SJCRH30 (cell line): ENCODE measurements around the gene JPH4. TPM values are rescaled to one million over a fixed set of nuclear protein-coding genes. Genes with fewer than 3 reads are reported as not detected.
A peak's percentile ranks its signal among the peaks of the same experiment; 100 is the strongest.
"Not testable (repeated sequence)": the region's sequence is repeated elsewhere in the genome, so short reads cannot be mapped to it uniquely, and the experiment has no call there.

Experiments used
- DNase-seq, 2 experiments: peaks; one replicate each; pipeline ENCODE4 v3.0.0-alpha.2; 2015 to 2020
- H3K27ac ChIP-seq: fragments of 250-450 bp; sonication (Bioruptor Pico); 2 replicates; pipeline ENCODE4 v1.5.1; 2020; ENCODE audit warnings: mild to moderate bottlenecking, moderate library complexity
- H3K27me3 ChIP-seq: fragments of 250-450 bp; sonication (Bioruptor Pico); 2 replicates; pipeline ENCODE4 v1.5.1; 2020; ENCODE audit warnings: mild to moderate bottlenecking, moderate library complexity
- H3K36me3 ChIP-seq: fragments of 250-450 bp; sonication (Bioruptor Pico); 2 replicates; pipeline ENCODE4 v1.5.1; 2020; ENCODE audit warnings: mild to moderate bottlenecking, moderate library complexity
- H3K4me1 ChIP-seq: fragments of 250-450 bp; sonication (Bioruptor Pico); 2 replicates; pipeline ENCODE4 v1.5.1; 2020; ENCODE audit warnings: mild to moderate bottlenecking, moderate library complexity
- H3K4me3 ChIP-seq: fragments of 250-450 bp; sonication (Bioruptor Pico); 2 replicates; pipeline ENCODE4 v1.5.1; 2020; ENCODE audit warnings: mild to moderate bottlenecking, moderate library complexity
- H3K9me3 ChIP-seq: fragments of 250-450 bp; sonication (Bioruptor Pico); replicated peaks from 2 replicates; pipeline ENCODE4 v1.5.1; 2020; ENCODE audit warnings: mild to moderate bottlenecking, moderate library complexity
- total RNA-seq: library from RNA; depleted of rRNA; stranded (reverse); fragments of >200 nt; shearing (Covaris generic); gene quantifications from 2 replicates; pipeline ENCODE4 v1.2.3, GENCODE V29; 2014

JPH4 gene
- total RNA-seq, 1 experiment from 2014 or later, result 0.10 TPM

GRCh38 chr14:23544511-23545447 is 33.8 kb downstream of the JPH4 start:
- Histone ChIP-seq H3K27me3 (peaks cover 8% of the 10 kb centered on the region), H3K4me1 (0 out of 2 replicates have a peak, but pooled peaks cover 7% of the 10 kb centered on the region), H3K4me3 (peak overlapping the region; percentile 12), H3K27ac (no peak overlapping the region), H3K9me3 (no peaks in the 10 kb centered on the region), H3K36me3 (no peaks in the 10 kb centered on the region)
- DNase-seq, result peak; percentile 53 to 69

GRCh38 chr14:23543403-23543802 is 35.2 kb downstream of the JPH4 start:
- DNase-seq, result no peak
- no peaks in the 10 kb centered on the region for H3K9me3 ChIP-seq
- no peak overlapping the region for H3K4me3 ChIP-seq
- H3K36me3 ChIP-seq, result no peaks in the 10 kb centered on the region
- H3K27me3 ChIP-seq, result peaks cover 11% of the 10 kb centered on the region
- H3K27ac ChIP-seq, result no peak overlapping the region
- H3K4me1 ChIP-seq, result peaks cover 10% of the 10 kb centered on the region; the same call in 1 of the 2 replicates

GRCh38 chr14:23542261-23542660 is 36.3 kb downstream of the JPH4 start:
- H3K36me3 ChIP-seq, result no peaks in the 10 kb centered on the region
- no peak overlapping the region for H3K4me3 ChIP-seq
- no peak overlapping the region for H3K27ac ChIP-seq
- H3K27me3 ChIP-seq, result 0 out of 2 replicates have a peak, but pooled peaks cover 3% of the 10 kb centered on the region
- H3K4me1 ChIP-seq, result peaks cover 12% of the 10 kb centered on the region; the same call in 1 of the 2 replicates
- H3K9me3 ChIP-seq, result no peaks in the 10 kb centered on the region
- DNase-seq, result no peak

GRCh38 chr14:23540141-23540469 is 38.5 kb downstream of the JPH4 start:
- Histone ChIP-seq H3K27me3 (peaks cover 3% of the 10 kb centered on the region; the same call in 1 of the 2 replicates), H3K36me3 (no peaks in the 10 kb centered on the region), H3K27ac (no peak overlapping the region), H3K4me1 (peaks cover 12% of the 10 kb centered on the region; the same call in 1 of the 2 replicates), H3K4me3 (no peak overlapping the region), H3K9me3 (no peaks in the 10 kb centered on the region)
- DNase-seq, result no peak

- no peaks in the 10 kb centered on the region for H3K9me3 ChIP-seq
- H3K4me1 ChIP-seq, result peaks cover 7% of the 10 kb centered on the region; the same call in 1 of the 2 replicates
- no peak overlapping the region for H3K4me3 ChIP-seq
- peak; percentile 48 to 78 for DNase-seq
- H3K36me3 ChIP-seq, result no peaks in the 10 kb centered on the region
- H3K27ac ChIP-seq, result no peak overlapping the region
- peaks cover 3% of the 10 kb centered on the region; the same call in 1 of the 2 replicates for H3K27me3 ChIP-seq
Observed at GRCh38 chr14:23539248-23540140, 39.1 kb downstream of the JPH4 start.

- H3K36me3 ChIP-seq, result no peaks in the 10 kb centered on the region
- peaks cover 3% of the 10 kb centered on the region; the same call in 1 of the 2 replicates for H3K27me3 ChIP-seq
- H3K4me1 ChIP-seq, result peaks cover 5% of the 10 kb centered on the region; the same call in 1 of the 2 replicates
- DNase-seq, result no peak
- no peak overlapping the region for H3K4me3 ChIP-seq
- no peaks in the 10 kb centered on the region for H3K9me3 ChIP-seq
- no peak overlapping the region for H3K27ac ChIP-seq
Observed at GRCh38 chr14:23538785-23539184, 39.8 kb downstream of the JPH4 start.

GRCh38 chr14:23538050-23538718 is 40.4 kb downstream of the JPH4 start:
- no peak for DNase-seq

GRCh38 chr14:23537351-23538049 is 41.1 kb downstream of the JPH4 start:
- H3K9me3 ChIP-seq, result no peaks in the 10 kb centered on the region
- DNase-seq, result peak in 1 of 2 experiments; percentile 52
- no peak overlapping the region for H3K4me3 ChIP-seq
- no peak overlapping the region for H3K27ac ChIP-seq
- H3K27me3 ChIP-seq, result peaks cover 3% of the 10 kb centered on the region; the same call in 1 of the 2 replicates
- H3K36me3 ChIP-seq, result no peaks in the 10 kb centered on the region
- peaks cover 5% of the 10 kb centered on the region; the same call in 1 of the 2 replicates for H3K4me1 ChIP-seq

More at GRCh38 chr14:23538050-23538718, 40.4 kb downstream of the JPH4 start:
- no peaks in the 10 kb centered on the region for H3K36me3 ChIP-seq
- no peak overlapping the region for H3K4me3 ChIP-seq
- peaks cover 5% of the 10 kb centered on the region; the same call in 1 of the 2 replicates for H3K4me1 ChIP-seq
- H3K9me3 ChIP-seq, result no peaks in the 10 kb centered on the region
- H3K27me3 ChIP-seq, result peaks cover 3% of the 10 kb centered on the region; the same call in 1 of the 2 replicates
- no peak overlapping the region for H3K27ac ChIP-seq

GRCh38 chr14:23536906-23537305 is 41.7 kb downstream of the JPH4 start:
- not testable (repeated sequence) for H3K27ac ChIP-seq, H3K4me1 ChIP-seq, DNase-seq, H3K36me3 ChIP-seq, H3K9me3 ChIP-seq, H3K4me3 ChIP-seq, H3K27me3 ChIP-seq

GRCh38 chr14:23536494-23536893 is 42.1 kb downstream of the JPH4 start:
- H3K27me3 ChIP-seq, result peaks cover 3% of the 10 kb centered on the region; the same call in 1 of the 2 replicates
- DNase-seq, result no peak
- no peak overlapping the region for H3K27ac ChIP-seq
- H3K4me1 ChIP-seq, result peaks cover 5% of the 10 kb centered on the region; the same call in 1 of the 2 replicates
- no peaks in the 10 kb centered on the region for H3K36me3 ChIP-seq
- no peaks in the 10 kb centered on the region for H3K9me3 ChIP-seq
- no peak overlapping the region for H3K4me3 ChIP-seq

GRCh38 chr14:23535943-23536342 is 42.6 kb downstream of the JPH4 start:
- no peak overlapping the region for H3K4me3 ChIP-seq
- no peak overlapping the region for H3K27ac ChIP-seq
- no peak for DNase-seq

GRCh38 chr14:23533652-23534435 is 44.7 kb downstream of the JPH4 start:
- Histone ChIP-seq H3K9me3 (no peaks in the 10 kb centered on the region), H3K36me3 (no peaks in the 10 kb centered on the region), H3K4me1 (peaks cover 18% of the 10 kb centered on the region), H3K4me3 (no peak overlapping the region), H3K27me3 (no peaks in the 10 kb centered on the region; the same call in 1 of the 2 replicates), H3K27ac (no peak overlapping the region)
- DNase-seq, result no peak

More at GRCh38 chr14:23535943-23536342, 42.6 kb downstream of the JPH4 start:
- no peaks in the 10 kb centered on the region for H3K36me3 ChIP-seq
- H3K27me3 ChIP-seq, result peaks cover 3% of the 10 kb centered on the region; the same call in 1 of the 2 replicates
- no peaks in the 10 kb centered on the region for H3K9me3 ChIP-seq
- H3K4me1 ChIP-seq, result peaks cover 6% of the 10 kb centered on the region

- Histone ChIP-seq H3K36me3 (no peaks in the 10 kb centered on the region), H3K9me3 (no peaks in the 10 kb centered on the region), H3K27ac (no peak overlapping the region), H3K27me3 (no peaks in the 10 kb centered on the region; the same call in 1 of the 2 replicates), H3K4me1 (peaks cover 13% of the 10 kb centered on the region), H3K4me3 (no peak overlapping the region)
- DNase-seq, result no peak
Observed at GRCh38 chr14:23532658-23533057, 45.9 kb downstream of the JPH4 start.
